Measurements from ENCODE around the gene ASCC1. TPM values are rescaled to one million over a fixed set of nuclear protein-coding genes. Genes with fewer than 3 reads are reported as not detected.

Gene ASCC1
- total RNA-seq, 1 donor from 2014 or later: 23.0 TPM

DNA sequence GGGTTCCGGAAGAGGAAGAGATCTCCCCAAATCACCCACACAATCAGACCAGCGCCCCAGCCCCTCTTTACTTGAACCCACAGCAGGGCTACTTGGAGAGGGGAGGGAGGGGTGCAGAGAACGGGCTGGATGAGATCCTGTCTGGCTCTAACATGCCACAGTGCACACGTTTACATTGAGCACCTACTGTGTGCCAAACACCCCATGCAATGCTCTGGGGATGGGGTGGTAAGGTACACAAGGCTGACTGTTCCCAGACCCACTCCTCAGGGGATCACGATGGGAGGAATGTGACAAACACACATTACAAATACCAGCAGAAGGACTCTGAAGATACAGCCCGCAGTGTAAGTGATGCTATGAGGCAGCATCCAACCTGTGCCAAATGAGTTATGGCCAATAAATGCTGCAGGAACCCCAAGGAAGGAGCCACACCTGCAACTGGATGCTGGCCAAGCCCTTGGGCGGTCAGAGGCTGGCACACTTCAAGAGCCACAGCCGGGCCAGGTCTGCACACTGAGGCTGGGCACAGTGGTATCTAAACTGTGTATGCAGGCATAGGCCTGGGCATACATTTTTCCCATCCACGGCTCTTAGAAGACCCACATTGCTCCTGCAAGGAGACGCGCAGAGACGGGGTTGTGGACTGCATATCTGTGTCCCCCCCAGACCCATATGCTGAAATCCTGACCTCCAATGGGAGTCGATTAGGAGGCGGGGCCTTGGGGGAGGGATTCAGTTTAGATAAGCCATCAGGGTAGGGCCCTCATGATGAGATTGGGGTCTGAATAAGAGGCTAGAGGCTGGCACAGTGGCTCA, 134.1 kb downstream of the ASCC1 start:
- no peak for DNase-seq

DNA sequence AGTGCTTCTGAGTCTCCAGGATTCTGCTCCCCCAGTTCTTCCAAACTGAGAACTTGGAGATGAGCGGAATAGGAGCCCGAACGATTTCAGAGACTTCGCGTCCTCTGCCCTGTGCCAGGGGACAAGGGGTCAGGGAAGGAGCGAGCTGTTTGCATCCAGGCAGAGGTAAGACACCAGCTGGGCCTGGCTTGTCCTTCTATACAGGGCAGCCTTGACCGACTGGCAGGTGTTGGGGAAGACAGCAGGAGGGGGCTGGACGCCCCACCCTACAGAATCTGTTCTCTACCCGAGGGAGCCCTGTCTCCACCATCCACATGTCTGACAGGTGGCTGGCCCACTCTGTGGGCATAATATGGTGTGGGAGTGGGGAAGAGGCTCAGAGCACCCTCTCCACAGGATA, 134.9 kb downstream of the ASCC1 start:
- DNase-seq: no peak

GRCh38 chr10:72080042-72080975, 135.8 kb downstream of the ASCC1 start:
- no peak for DNase-seq

DNA sequence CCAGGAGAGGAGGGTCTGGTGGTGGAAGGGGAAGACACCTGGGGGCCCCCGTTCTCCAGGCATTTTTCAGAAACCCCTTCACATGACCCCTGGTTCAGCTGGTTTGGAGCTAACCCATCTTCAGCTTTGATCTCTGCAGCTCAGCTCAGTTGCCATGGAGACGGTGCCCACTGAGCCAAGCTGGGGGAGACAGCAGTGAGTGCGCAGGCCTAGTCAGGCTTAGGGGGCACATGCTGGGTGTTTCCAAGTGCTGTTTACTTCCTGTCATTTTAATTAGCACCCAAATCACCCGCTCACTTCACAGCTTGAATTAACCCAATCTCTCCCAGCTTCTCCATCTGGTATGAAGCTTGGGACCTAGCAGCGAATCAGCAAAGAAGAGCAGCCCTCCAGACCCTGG, 136.7 kb downstream of the ASCC1 start:
- DNase-seq: no peak

DNA sequence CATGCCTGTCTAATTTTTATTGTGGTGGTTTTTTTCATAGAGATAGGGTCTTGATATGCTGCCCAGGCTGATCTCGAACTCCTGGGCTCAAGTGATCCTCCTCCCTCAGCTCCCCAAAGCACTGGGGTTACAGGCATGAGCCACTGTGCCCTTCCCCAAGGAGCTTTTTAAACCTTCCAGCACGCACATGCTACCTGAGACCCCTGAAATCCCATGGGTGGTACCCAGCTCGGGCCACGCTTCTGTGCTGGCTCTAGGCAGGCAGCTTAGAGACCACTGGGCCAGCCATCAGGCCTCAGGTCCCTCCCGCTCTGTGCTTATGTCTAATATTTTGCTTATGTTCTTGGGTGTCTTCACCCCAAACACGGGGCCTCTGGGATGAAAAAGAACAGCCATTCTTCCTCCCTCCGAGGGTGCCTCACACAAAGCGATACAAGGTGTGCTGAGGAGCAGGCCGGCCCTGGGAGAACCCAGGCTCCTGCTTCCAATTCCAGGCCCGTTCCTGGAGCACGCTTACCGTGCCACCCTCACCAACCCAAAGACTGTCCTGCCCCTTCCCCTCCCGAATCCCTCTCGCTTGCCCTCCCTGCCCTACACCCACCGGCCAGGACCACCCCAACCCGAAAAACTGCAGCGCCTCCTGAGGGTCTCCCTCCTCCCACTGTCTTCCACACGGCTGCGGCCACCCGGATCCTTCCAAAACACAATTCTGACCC, 138.6 kb downstream of the ASCC1 start:
- no peak for DNase-seq

- DNase-seq: no peak
Measured at GRCh38 chr10:72076756-72077155, 139.3 kb downstream of the ASCC1 start.

DNA sequence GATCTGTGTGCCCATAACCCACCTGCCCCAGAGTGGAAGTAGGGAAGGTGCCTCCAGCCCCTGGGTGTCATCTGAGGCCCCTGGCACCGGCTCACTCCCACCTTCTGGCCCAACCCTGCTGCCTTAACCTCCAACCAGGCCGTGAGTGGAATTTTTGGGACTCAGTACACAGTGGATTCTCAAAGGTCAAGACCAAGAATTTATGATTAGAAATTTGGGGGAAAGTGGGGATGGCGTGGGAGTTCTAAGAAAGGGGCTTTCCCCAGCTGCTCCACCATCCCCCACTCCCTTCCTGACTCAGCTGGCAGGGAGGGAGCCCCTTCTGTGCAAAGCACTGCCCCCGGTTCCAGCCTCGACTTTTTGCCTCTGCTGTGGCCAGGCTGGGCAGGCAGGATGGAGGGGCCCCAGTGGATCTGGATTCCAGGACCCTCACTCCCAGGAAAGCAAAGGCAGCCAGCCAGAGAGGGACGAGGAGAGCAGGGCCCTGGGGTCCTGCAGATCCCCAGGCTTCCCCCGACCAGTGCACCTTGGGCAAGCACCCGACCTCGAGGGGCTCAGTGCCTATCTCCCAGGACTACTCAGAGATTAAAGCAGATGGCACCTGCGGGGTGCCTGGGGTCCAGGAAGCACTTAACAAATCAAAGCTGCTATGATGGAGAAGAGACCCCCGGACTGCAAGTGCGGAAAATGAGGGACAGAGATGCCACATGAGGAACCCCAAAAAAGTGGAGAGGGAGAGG, 140.5 kb downstream of the ASCC1 start:
- DNase-seq: no peak

GRCh38 chr10:72074574-72075375, 141.3 kb downstream of the ASCC1 start:
- no peak for DNase-seq

- no peak for DNase-seq
Measured at GRCh38 chr10:72073708-72074573, 142.1 kb downstream of the ASCC1 start.

DNA sequence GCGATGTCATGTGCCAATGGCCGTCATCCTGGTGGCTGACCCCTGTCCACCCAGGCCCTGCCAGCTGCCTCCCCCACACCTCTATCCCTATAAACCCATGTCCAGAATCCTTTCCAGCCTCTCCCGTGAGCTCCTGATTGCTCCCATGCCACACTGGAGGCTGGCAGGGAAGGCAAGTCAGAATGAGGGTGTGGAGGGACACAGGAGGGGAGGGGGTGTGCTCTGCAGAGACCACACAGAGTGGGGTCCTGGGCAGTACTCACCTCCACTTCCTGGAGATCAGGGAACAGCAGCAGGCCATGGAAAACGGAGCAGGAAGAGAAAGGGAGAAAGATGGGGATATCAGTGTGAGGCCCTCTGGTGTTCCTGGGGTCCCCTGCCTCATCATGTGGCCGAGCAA, 143.4 kb downstream of the ASCC1 start:
- no peak for DNase-seq

GRCh38 chr10:72072046-72072445, 144.0 kb downstream of the ASCC1 start:
- no peak for DNase-seq

- DNase-seq: no peak
Measured at GRCh38 chr10:72069751-72070526, 146.1 kb downstream of the ASCC1 start.

- no peak for DNase-seq
Measured at GRCh38 chr10:72068901-72069446, 147.1 kb downstream of the ASCC1 start.

DNA sequence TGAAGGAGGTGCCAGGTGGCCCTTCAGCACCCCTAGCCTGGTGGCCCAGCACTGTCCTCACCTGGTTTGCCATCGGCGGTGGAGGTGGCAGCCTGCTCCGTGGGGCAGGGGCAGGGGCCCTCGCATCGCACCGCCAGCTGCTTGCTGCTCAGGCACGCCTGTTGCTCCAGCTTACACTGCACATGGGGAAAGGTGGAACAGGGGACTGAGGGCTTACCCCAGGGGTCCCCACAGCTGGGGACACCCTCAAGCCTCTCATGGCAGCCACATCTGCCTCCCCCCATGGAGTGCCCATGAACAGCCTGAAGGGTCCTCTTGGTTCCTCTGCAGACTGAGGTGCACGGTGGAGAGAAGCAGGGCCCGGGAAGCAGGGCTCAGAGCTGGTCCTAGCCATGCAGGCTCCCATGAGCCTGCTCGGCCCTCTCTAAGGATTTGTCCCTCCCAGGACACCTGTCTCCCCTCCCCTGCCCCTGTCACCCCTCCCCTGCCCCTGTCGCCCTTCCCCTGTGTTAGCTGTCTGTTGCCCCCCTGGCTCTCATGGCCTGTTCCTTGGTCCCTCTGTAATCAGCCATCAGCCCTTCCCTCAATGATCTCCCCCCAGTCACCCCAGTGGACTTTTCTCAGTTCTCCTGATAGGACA, 147.8 kb downstream of the ASCC1 start:
- DNase-seq: no peak

- no peak for DNase-seq
Measured at GRCh38 chr10:72067463-72068125, 148.5 kb downstream of the ASCC1 start.

GRCh38 chr10:72066318-72067284, 149.5 kb downstream of the ASCC1 start:
- DNase-seq: no peak

All from skin of body (tissue), 2 donors.